ENCODE measurements around the gene CLCN6.

The CLCN6 gene

GRCh38 chr1:11771481-11772043 lies 34.4 kb upstream of the CLCN6 start:
- TF ChIP-seq POLR2A (IDR thresholded peaks at IDR 0.05; ENCODE audit: low read length) (no peak), GATA1 (IDR thresholded peaks at IDR 0.05; ENCODE audit: low read depth, low read length) (no peak)
- no peak for DNase-seq

DNA sequence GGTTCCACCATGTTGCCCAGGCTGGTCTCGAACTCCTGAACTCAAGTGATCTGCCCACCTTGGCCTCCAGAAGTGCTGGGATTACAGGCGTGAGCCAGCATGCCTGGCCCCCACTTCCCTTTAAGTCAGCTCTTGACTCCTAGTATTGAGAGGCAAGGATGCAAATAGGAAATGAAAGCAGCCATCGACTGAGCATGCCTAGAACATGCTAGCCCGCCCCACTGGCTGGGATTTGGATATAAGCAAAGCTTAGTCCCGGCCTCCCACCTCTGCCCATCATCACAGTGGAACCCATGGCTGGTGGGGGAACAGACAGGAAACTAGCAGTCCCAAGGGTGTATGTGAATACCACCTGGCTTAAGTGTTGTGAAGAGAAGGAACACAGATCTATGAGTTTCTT lies 33.5 kb upstream of the CLCN6 start:
- TF ChIP-seq GATA1 (IDR thresholded peaks at IDR 0.05; ENCODE audit: low read depth, low read length) (no peak), POLR2A (IDR thresholded peaks at IDR 0.05; ENCODE audit: low read length) (no peak)
- DNase-seq, result no peak

DNA sequence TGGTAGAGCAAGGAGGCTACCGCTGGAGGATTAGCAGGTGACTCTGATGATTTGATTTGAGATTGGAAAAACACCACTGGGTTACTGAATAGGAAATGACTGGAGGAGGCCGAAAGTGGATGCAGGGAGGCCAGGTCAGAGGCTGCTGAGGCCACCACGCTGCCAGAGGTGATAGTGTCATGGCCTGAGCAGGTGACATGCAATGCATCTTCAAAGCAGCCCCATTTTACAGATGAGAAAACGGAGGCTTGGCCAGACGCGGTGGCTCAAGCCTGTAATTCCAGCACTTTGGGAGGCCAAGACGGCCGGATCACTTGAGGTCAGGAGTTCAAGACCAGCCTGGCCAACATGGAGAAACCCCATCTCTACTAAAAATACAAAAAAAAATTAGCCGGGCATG lies 31.2 kb upstream of the CLCN6 start:
- DNase-seq, result no peak
- TF ChIP-seq POLR2A (IDR thresholded peaks at IDR 0.05; ENCODE audit: low read length) (no peak), GATA1 (IDR thresholded peaks at IDR 0.05; ENCODE audit: low read depth, low read length) (no peak)

GRCh38 chr1:11777658-11778322 lies 28.2 kb upstream of the CLCN6 start:
- TF ChIP-seq GATA1 (IDR thresholded peaks at IDR 0.05; ENCODE audit: low read depth, low read length) (no peak), POLR2A (IDR thresholded peaks at IDR 0.05; ENCODE audit: low read length) (no peak)
- no peak for DNase-seq

- TF ChIP-seq POLR2A (IDR thresholded peaks at IDR 0.05; ENCODE audit: low read length) (no peak), GATA1 (IDR thresholded peaks at IDR 0.05; ENCODE audit: low read depth, low read length) (no peak)
These were observed 27.7 kb upstream of the CLCN6 start for GRCh38 chr1:11778336-11778735.

GRCh38 chr1:11778844-11779623 lies 27.0 kb upstream of the CLCN6 start:
- TF ChIP-seq POLR2A (IDR thresholded peaks at IDR 0.05; ENCODE audit: low read length) (no peak), GATA1 (IDR thresholded peaks at IDR 0.05; ENCODE audit: low read depth, low read length) (no peak)
- no peak for DNase-seq

More at GRCh38 chr1:11778336-11778735, 27.7 kb upstream of the CLCN6 start:
- DNase-seq, result no peak

GRCh38 chr1:11779715-11780379 lies 26.1 kb upstream of the CLCN6 start:
- no peak for DNase-seq
- TF ChIP-seq GATA1 (IDR thresholded peaks at IDR 0.05; ENCODE audit: low read depth, low read length) (no peak), POLR2A (IDR thresholded peaks at IDR 0.05; ENCODE audit: low read length) (no peak)

DNA sequence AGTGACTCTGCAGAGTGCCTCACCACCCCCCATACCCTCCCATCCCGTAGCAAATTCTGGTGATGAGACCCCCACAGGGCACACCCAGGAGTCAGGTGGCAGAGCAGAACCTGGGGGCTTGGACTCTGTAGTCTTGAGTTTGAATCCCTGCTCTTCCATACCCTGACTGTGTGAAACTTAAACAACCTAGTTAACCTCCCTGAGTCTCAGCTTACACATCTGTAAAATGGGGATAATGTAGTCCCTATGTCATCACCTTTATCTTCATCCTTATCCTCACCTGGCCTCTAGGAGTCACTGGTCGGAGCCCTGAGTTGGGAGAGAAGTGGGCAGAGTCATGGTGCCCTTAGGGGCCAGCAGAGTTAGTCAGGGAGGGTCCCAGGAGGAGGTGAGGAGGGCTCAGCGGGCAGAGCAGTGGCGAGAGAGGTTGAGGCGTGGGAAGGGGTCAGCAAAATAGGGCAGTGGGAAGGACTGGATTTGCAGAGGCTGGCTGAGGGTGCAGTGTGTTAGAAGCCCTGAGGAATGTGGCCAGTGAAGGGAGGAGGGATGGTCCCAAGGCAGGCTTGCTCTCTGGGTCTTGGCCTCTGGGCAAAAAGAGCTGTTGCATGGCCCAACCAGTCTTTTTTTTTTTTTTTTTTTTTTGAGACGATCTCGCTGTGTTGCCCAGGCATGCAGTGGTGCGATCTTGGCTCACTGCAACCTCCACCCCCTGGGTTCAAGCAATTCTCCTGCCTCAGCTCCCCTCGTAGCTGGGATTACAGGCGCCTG lies 25.4 kb upstream of the CLCN6 start:
- no peak for TF ChIP-seq GATA1 (IDR thresholded peaks at IDR 0.05; ENCODE audit: low read depth, low read length)
- TF ChIP-seq POLR2A (IDR thresholded peaks at IDR 0.05; ENCODE audit: low read length), result no peak
- DNase-seq, result no peak

- TF ChIP-seq POLR2A (IDR thresholded peaks at IDR 0.05; ENCODE audit: low read length), result no peak
- no peak for TF ChIP-seq GATA1 (IDR thresholded peaks at IDR 0.05; ENCODE audit: low read depth, low read length)
- DNase-seq, result no peak
These were observed 24.7 kb upstream of the CLCN6 start for GRCh38 chr1:11781297-11781696.

- TF ChIP-seq GATA1 (IDR thresholded peaks at IDR 0.05; ENCODE audit: low read depth, low read length), result no peak
- no peak for TF ChIP-seq POLR2A (IDR thresholded peaks at IDR 0.05; ENCODE audit: low read length)
- DNase-seq, result no peak
These were observed 23.8 kb upstream of the CLCN6 start for GRCh38 chr1:11782127-11782708.

DNA sequence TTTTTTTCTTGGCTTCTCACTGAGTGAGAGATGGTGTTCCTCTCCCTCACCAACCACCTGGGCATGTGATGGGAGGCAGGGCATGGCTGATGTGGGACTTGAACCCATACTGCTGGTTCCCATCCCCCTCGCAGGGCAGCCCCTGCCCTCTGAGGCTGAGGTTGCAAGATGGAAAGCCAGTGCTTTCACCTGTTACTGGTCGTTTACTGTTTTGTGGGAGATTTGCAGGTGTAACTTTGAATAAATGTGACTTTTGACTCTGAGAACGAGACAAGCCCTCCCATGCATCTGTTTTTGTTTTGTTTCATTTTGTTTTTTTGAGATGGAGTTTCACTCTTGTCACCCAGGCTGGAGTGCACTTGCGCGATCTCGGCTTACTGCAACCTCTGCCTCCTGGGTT lies 22.4 kb upstream of the CLCN6 start:
- DNase-seq, result no peak
- TF ChIP-seq GATA1 (IDR thresholded peaks at IDR 0.05; ENCODE audit: low read depth, low read length), result no peak
- TF ChIP-seq POLR2A (IDR thresholded peaks at IDR 0.05; ENCODE audit: low read length), result no peak

DNA sequence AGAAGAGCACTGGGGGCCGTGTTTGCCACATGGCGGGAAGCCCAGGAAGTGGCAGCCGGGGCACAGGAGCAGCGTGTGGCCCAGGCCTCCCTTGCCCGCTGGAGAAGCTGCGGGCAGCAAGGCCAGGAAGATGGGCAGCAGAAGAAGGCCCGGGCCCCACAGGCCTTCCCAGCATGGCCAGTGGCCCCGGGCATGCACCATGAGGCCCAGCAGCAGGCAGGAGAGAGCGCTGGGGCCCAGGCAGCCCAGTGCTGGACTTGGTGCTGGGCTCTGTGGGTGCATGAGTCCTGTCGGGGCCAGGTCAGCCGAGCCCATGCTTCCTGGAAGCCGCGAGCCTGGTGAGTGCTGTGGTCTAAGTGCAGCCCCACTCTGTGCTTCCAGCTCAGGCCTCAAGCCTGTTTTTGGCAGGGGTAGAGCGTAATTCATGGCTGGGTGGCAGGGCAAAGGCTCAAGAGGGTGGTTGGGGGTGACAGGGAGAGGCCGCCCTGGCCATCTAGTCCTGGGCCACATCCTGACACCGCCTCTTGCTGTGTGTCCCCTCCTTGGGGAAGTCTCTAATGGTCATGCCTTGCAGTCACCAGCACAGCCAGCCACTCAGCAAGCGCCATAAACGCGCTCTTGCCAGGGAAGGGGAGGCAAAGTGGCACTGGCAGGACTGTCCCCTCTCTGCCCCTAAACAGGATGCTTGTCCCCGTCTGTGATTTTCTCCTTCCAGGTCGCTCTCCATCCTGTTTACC lies 21.6 kb upstream of the CLCN6 start:
- no peak for TF ChIP-seq POLR2A (IDR thresholded peaks at IDR 0.05; ENCODE audit: low read length)
- no peak for DNase-seq
